Fibroblast of pulmonary artery (primary cell): Measurements from ENCODE around the gene JTB.

Source experiments
- DNase-seq: peaks from one replicate; pipeline ENCODE4 v3.0.0-alpha.2; 2010; ENCODE audit warnings: low read depth
- H3K4me3 ChIP-seq: replicated peaks from 2 replicates; pipeline ENCODE4 v1.5.1; 2011; ENCODE audit warnings: low read depth, mild to moderate bottlenecking, control low read depth, low read length, moderate library complexity
- TF ChIP-seq, protein P1 (sequence below): IDR thresholded peaks from 2 replicates; pipeline ENCODE4 v1.5.1; 2011; ENCODE audit warnings: mild to moderate bottlenecking, control low read depth, low read length, inconsistent platforms; ENCODE audit errors: missing control alignments

JTB gene

DNA sequence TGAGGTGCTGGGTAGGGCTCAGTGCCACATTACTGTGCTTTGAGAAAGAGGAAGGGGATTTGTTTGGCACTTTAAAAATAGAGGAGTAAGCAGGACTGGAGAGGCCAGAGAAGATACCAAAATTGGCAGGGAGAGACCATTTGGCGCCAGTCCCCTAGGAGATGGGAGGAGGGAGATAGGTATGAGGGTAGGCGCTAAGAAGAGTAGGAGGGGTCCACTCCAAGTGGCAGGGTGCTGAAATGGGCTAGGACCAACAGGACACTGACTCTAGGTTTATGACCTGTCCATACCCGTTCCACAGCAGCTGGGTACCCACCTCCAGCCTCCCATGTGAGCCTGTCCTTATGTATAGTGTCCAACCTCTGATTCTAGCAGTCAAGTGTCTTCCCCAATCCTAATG lies 18.0 kb downstream of the JTB start:
- no peak overlapping the region for H3K4me3 ChIP-seq
- TF ChIP-seq, protein P1, sequence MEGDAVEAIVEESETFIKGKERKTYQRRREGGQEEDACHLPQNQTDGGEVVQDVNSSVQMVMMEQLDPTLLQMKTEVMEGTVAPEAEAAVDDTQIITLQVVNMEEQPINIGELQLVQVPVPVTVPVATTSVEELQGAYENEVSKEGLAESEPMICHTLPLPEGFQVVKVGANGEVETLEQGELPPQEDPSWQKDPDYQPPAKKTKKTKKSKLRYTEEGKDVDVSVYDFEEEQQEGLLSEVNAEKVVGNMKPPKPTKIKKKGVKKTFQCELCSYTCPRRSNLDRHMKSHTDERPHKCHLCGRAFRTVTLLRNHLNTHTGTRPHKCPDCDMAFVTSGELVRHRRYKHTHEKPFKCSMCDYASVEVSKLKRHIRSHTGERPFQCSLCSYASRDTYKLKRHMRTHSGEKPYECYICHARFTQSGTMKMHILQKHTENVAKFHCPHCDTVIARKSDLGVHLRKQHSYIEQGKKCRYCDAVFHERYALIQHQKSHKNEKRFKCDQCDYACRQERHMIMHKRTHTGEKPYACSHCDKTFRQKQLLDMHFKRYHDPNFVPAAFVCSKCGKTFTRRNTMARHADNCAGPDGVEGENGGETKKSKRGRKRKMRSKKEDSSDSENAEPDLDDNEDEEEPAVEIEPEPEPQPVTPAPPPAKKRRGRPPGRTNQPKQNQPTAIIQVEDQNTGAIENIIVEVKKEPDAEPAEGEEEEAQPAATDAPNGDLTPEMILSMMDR = no peak
- DNase-seq = no peak

DNA sequence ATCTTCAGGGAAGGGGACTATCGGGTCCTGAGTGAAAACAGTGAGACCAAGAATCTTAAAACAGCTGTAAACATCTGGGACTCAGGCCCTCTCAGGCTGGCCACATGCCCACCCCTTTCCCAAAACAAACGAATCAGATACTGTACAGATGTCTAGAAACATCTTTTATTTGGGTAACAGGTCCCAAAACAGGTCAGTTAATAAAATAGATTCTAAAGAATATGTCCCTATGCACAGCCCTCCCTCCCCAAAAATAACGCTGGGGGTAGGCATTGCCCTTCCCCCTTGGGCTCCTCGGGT lies 18.6 kb downstream of the JTB start:
- no peak for DNase-seq
- H3K4me3 ChIP-seq = peak overlapping the region; percentile 19
- TF ChIP-seq, protein P1 = no peak

DNA sequence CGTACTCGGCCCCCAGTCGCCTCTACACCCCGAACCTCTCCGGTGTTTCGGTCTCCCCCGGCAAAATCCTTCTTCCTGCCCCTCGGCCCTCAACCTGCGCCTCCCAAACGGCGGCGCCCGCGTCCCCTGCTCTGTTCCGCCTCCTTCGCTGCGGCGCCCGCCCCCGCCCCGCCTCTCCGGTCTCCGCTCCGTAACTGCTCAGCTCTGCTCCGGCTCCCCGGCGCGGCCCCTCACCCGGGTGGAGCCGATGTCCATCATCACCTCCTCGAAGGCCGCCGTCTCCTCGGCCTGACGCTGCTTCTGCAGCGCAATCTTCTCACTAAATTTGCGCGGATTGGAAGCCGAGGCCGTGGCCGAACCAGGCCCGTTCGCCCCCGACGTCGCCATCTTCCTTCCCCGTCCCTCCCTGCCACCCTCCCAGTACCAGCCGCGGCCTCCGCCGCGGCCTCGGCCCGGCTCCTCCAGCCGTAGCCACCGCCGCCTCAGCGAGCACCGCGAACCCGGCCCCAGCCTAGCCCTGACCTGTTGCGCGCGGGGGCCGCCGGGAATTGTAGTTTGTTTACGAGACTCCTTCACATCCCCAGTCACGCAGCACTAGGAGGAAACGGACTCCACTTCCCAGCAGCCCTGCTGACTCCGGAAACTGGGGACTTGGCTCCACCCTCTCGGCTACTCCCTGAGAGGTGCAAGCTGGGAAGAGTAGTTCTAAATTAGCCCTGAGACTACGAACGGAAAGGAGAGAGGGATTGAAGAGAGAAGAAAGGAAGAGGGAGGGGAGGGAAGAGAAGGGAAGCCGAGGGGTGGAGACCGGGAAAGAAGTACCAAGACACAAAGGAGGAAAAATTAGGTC lies 19.1 kb downstream of the JTB start, which contains the start of gene CRTC2:
Gene CRTC2 (minus strand): TSS at position 502 of the 850 bp plus-strand sequence. CDS start 115 bp downstream, at position 387.
- peak within 1 kb of the TSS; percentile 68 for H3K4me3 ChIP-seq
- DNase-seq = peak; percentile 99
- TF ChIP-seq, protein P1 = no peak

DNA sequence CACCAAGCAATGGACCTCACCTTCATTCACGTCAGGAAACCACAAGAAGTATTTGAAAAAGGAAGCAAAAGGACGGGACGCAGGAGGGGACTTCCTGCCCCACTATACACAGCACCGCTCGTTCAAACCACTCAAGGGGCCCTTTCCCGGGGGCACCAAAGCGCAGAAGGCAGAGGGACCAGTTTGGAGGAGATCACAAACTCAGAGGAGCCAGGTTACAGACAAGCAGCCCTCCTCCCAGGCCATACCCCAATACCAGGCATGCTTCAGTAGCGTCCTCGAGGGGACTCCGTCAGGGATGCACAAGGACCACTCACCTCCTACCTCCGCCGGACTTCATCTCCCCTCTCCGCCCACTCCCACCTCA lies 19.7 kb downstream of the JTB start:
- DNase-seq = no peak
- peak overlapping the region; percentile 68 for H3K4me3 ChIP-seq
- TF ChIP-seq, protein P1 = no peak

DNA sequence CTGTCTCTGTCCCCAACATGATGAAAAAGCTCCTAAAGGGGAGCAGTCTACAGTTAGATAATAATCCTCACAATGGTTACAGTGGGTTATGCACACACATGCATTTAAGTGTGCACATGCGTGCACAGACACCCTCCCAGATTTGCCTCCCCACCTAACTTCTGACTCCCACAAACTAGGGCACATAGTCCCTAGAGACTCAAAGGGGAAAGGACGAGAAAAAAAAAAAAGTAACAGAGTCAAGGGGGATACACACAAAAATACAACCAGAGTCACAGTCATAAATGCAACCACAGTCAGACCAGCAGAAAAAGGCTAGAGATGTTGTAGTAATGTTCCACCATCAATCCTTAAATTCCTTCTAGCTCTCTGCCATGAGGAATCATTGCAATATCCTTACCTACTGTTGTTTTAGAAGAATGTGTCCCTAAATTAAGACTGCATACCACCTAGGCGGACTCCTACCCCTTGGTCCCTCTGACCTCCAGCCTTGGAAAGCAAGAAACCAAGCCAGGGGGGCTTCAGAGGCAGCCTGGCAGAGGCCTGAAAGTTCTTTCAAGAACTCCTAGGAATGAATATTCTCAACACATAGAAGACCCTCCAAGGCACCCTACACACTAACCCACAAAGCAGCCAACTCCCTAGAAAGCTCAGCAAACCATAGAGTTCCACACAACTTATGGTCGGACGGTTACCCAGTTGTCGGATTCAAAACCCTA lies 20.3 kb downstream of the JTB start:
- TF ChIP-seq, protein P1 = no peak
- H3K4me3 ChIP-seq = peak overlapping the region; percentile 68
- DNase-seq = no peak

DNA sequence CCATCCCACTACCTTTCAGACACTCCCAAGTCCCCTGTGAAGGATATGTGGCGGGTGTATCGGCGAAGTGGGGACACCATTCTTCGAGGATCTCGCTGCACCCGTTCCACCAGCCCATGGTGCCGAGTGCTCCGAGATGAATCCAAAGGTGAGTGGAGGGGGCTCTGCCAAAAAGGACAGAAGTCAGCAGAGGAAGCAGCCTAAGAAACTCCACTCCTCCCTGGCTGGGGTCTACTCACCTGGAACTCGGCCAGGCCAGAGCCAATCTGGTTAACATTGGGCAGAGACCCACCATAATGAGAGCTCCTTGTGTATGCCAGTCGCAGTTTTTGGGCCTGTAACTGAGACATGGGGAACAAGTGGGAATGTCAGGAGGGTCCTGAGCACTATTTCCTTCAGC lies 22.6 kb downstream of the JTB start:
- TF ChIP-seq, protein P1 = no peak
- H3K4me3 ChIP-seq = no peak overlapping the region
- no peak for DNase-seq
